PC-3 (cell line): ENCODE results near the gene GRIN2D. TPM values are rescaled to one million over a fixed set of nuclear protein-coding genes. Genes with fewer than 3 reads are reported as not detected.

Experiments used
- ATAC-seq: fragments of 200-7000 bp; cut with Tn5 transposase; 2 replicates; pipeline ENCODE4 v1.9.1; 2020; ENCODE audit warnings: mild to moderate bottlenecking, moderate library complexity
- BruUV-seq: library from RNA; stranded (reverse); fragments of 400-500 nt; replicated peaks from 2 replicates; lab custom pipeline; 2021; lab: Mats Ljungman, UMichigan
- CTCF ChIA-PET: fragments of 300-600 bp; sonication (Branson Sonifier 250); formaldehyde crosslinking; loops from one replicate; lab custom pipeline; 2022; ENCODE audit warnings: antibody characterized with exemption; lab: Charles Lee
- POLR2A ChIA-PET: fragments of 300-600 bp; sonication (Branson Sonifier 250); formaldehyde crosslinking; loops from one replicate; lab custom pipeline; 2022; ENCODE audit warnings: antibody characterized with exemption; ENCODE audit not compliant: unreplicated experiment; lab: Charles Lee
- DNase-seq: peaks from one replicate; pipeline ENCODE4 v3.0.0-alpha.2; 2015
- H2AFZ ChIP-seq: fragments of 300-600 bp; sonication (generic); 2 replicates; pipeline ENCODE4 v1.6.0; 2016; ENCODE audit warnings: antibody characterized with exemption, low read length
- H3F3A ChIP-seq: fragments of 300-600 bp; sonication (generic); one replicate; pipeline ENCODE4 v1.6.0; 2017; ENCODE audit warnings: antibody characterized with exemption, low read length, control low read depth, mild to moderate bottlenecking; ENCODE audit not compliant: unreplicated experiment
- H3K27ac ChIP-seq: fragments of 300-600 bp; sonication (generic); 2 replicates; pipeline ENCODE4 v1.5.1; 2016; ENCODE audit warnings: mild to moderate bottlenecking, low read length
- H3K27me3 ChIP-seq: fragments of 300-600 bp; sonication (generic); 2 replicates; pipeline ENCODE4 v1.6.1; 2016; ENCODE audit warnings: low read length, mixed read lengths
- H3K36me3 ChIP-seq: fragments of 300-600 bp; sonication (generic); 2 replicates; pipeline ENCODE4 v1.6.1; 2016; ENCODE audit warnings: low read depth, mixed run types, low read length, mixed read lengths
- H3K4me1 ChIP-seq: fragments of 300-600 bp; sonication (generic); 2 replicates; pipeline ENCODE4 v1.5.1; 2016; ENCODE audit warnings: low read length; ENCODE audit not compliant: insufficient read depth
- H3K4me2 ChIP-seq: fragments of 300-600 bp; sonication (generic); 2 replicates; pipeline ENCODE4 v1.6.0; 2016; ENCODE audit warnings: low read length
- H3K4me3 ChIP-seq: fragments of 300-600 bp; sonication (generic); 2 replicates; pipeline ENCODE4 v1.5.1; 2016; ENCODE audit warnings: mild to moderate bottlenecking, low read length, mixed read lengths
- H3K79me2 ChIP-seq: fragments of 300-600 bp; sonication (generic); 2 replicates; pipeline ENCODE4 v1.6.1; 2017; ENCODE audit warnings: low read length, mixed read lengths
- H3K9ac ChIP-seq: fragments of 300-600 bp; sonication (generic); 2 replicates; pipeline ENCODE4 v1.6.0; 2016; ENCODE audit warnings: mild to moderate bottlenecking, low read length
- H3K9me2 ChIP-seq: fragments of 300-600 bp; sonication (generic); replicated peaks from 2 replicates; pipeline ENCODE4 v1.6.1; 2016; ENCODE audit warnings: mixed run types, low read length, mixed read lengths
- H3K9me3 ChIP-seq: fragments of 300-600 bp; sonication (generic); 2 replicates; pipeline ENCODE4 v1.6.1; 2016; ENCODE audit warnings: low read length, mixed read lengths
- H4K20me1 ChIP-seq: fragments of 300-600 bp; sonication (generic); 2 replicates; pipeline ENCODE4 v1.6.1; 2016; ENCODE audit warnings: low read length, mixed read lengths
- CTCF ChIP-seq: fragments of 300-600 bp; sonication (generic); conservative IDR thresholded peaks from 2 replicates; pipeline ENCODE4 v1.5.1; 2017; ENCODE audit warnings: antibody characterized with exemption, low read depth, mild to moderate bottlenecking, low read length
- EZH2 ChIP-seq: fragments of 300-600 bp; sonication (generic); IDR thresholded peaks from one replicate; pipeline ENCODE4 v1.6.1; 2017; ENCODE audit warnings: antibody characterized with exemption, mild to moderate bottlenecking, low read length; ENCODE audit not compliant: unreplicated experiment
- EZH2phosphoT487 ChIP-seq: fragments of 300-600 bp; sonication (generic); IDR thresholded peaks from 2 replicates; pipeline ENCODE4 v1.6.1; 2018; ENCODE audit warnings: mild to moderate bottlenecking, antibody characterized with exemption, low read length, borderline replicate concordance
- intact Hi-C: fragments of 100-400 bp; cut with micrococcal nuclease; formaldehyde crosslinking; loops from 2 replicates; pipeline ENCODE4 v1.9.0; 2023
- total RNA-seq: library from RNA; depleted of rRNA; stranded (reverse); fragments of >200 nt; gene quantifications from 2 replicates; pipeline ENCODE4 v1.2.3, GENCODE V29; 2014

Gene GRIN2D
- total RNA-seq, 1 experiment from 2014 or later, result 0.51 TPM

DNA sequence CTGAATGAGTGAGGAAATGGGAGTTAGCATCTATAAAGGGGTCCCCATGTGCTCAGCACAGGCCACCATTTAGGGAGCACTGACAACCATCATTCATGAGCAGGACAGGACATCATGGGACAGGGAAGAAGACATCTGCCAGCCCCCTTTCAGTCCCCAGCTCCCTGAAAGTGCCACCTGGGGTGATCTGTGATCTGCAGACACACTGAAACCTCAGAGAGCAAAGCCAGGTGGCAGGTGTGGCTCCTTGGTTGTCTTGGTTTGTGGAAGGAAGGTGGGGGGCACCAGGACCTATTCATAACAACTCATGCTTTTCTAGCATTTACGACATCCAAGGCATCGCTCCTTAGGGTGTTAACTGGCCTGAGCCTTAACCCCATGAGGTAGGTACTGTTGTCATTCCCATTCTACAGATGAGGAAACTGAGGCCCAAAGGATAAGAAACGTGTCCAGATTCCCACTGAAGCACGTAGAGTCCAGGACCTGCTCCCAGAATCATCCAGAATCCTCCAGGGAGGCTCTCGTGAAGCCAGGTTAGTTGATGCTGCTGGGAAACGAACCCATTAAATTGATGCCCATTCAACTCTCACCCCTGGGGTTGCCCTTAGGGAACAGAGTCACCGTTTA is 7.9 kb upstream of the GRIN2D start:
- BruUV-seq, result no TSS peak
- H3K4me1 ChIP-seq, result no peaks in the 10 kb centered on the region
- CTCF ChIA-PET, result no interaction called here
- ATAC-seq, result no peak
- H3K79me2 ChIP-seq, result peaks cover 17% of the 10 kb centered on the region
- intact Hi-C loops, result no loop called here
- no peaks in the 10 kb centered on the region for H4K20me1 ChIP-seq
- DNase-seq, result no peak
- POLR2A ChIA-PET, result no interaction called here
- H3K27me3 ChIP-seq, result no peaks in the 10 kb centered on the region
- no peak overlapping the region for H3K27ac ChIP-seq
- H3K4me2 ChIP-seq, result no peak overlapping the region
- peaks cover 19% of the 10 kb centered on the region; the same call in 1 of the 2 replicates for H3K36me3 ChIP-seq
- no peak overlapping the region for H2AFZ ChIP-seq
- no peaks in the 10 kb centered on the region for H3K9me3 ChIP-seq
- no peak overlapping the region for H3K4me3 ChIP-seq
- no peak for TF ChIP-seq EZH2
- H3K9me2 ChIP-seq, result no peaks in the 10 kb centered on the region
- no peak overlapping the region for H3K9ac ChIP-seq
- no peaks in the 10 kb centered on the region for H3F3A ChIP-seq

DNA sequence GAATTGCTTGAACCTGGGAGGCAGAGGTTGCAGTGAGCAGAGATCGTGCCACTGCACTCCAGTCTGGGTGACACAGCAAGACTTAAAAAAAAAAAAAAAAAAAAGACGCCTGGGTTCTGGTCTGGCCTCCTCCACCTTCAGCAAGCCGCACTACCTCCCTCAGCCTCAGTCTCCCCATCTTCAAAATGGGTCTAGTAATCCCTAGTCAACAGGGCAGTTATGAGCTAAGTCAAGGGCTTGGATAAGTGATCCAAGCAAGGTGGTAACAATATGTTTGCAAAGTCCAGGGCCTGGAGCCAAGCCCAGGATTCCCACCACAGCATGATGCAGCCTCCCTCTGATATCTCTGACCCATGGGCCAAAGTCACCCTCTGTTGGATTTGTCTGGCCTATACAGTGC is 6.5 kb upstream of the GRIN2D start:
- Histone ChIP-seq H3K4me1 (no peaks in the 10 kb centered on the region), H3K4me3 (no peak overlapping the region), H3K27me3 (no peaks in the 10 kb centered on the region), H3K4me2 (no peak overlapping the region), H3F3A (no peaks in the 10 kb centered on the region), H3K9me3 (no peaks in the 10 kb centered on the region), H3K79me2 (peaks cover 25% of the 10 kb centered on the region), H3K27ac (no peak overlapping the region), H3K9ac (no peak overlapping the region), H3K9me2 (no peaks in the 10 kb centered on the region), H4K20me1 (no peaks in the 10 kb centered on the region), H3K36me3 (peaks cover 19% of the 10 kb centered on the region; the same call in 1 of the 2 replicates), H2AFZ (no peak overlapping the region)
- ATAC-seq (no peak), DNase-seq (no peak)
- ChIA-PET POLR2A (no interaction called here), CTCF (no interaction called here)
- intact Hi-C loops, result no loop called here
- TF ChIP-seq EZH2phosphoT487 (no peak), CTCF (no peak), EZH2 (no peak)
- no TSS peak for BruUV-seq

DNA sequence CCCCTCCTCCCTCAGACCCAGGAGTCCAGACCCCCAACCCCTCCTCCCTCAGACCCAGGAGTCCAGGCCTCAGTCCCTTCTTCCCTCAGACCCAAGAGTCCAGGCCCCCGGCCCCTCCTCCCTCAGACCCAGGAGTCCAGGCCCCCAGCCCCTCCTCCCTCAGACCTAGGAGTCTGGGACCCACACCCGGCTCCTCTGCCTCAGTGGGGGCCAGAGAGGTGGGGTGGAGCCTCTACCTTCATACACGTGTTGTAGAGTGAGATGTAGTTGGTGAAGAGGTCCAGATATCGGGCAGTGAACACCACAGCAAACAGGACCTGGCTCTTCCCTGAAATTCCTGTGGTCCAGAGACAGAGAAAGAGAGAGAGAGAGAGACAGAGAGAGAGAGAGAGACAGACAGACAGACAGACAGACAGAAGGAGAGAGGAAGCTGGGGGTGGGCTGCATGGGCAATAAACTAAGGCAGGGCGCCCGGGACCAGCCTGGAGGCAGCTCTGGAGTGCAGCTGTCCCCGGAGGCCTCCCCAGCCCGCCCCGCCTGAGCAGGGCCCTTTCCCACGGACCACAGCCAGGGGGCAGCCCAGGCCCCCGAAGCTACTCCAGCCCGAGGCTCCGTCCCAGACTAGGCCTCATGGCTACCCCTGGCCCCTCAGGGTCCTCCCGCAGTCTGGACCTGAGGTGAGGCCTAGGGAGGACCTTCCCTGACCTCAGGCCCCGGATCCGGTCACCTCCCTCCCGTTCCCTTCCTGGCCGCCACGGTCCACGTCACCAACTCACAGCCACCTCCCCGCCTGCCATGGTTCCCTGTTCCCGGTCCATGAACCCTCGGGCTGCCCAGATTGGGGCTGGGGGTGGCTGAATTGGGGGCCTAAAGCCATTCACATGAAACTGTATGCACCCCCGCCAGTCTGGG is 3.0 kb upstream of the GRIN2D start:
- ChIA-PET POLR2A (no interaction called here), CTCF (interaction anchor here (0.6 to 2.2 kb wide), 5 partner anchors 18 to 193 kb away, joined by 3 to 17 read pairs (median 3); partner anchors contain the start of genes SYNGR4 and TMEM143)
- H3F3A ChIP-seq, result no peaks in the 10 kb centered on the region
- peak overlapping the region; percentile 99 for H3K4me3 ChIP-seq
- H4K20me1 ChIP-seq, result no peaks in the 10 kb centered on the region
- no peaks in the 10 kb centered on the region for H3K9me2 ChIP-seq
- H2AFZ ChIP-seq, result peak overlapping the region; percentile 65
- peak; percentile 42 for ATAC-seq
- DNase-seq, result no peak
- TSS peak; percentile 28 for BruUV-seq
- no peaks in the 10 kb centered on the region; the same call in 1 of the 2 replicates for H3K27me3 ChIP-seq
- no peaks in the 10 kb centered on the region for H3K9me3 ChIP-seq
- TF ChIP-seq EZH2 (no peak), EZH2phosphoT487 (no peak), CTCF (peak; percentile 45; the same call in 1 of the 2 replicates)
- peaks cover 13% of the 10 kb centered on the region; the same call in 1 of the 2 replicates for H3K36me3 ChIP-seq
- peaks cover 3% of the 10 kb centered on the region; the same call in 1 of the 2 replicates for H3K4me1 ChIP-seq
- intact Hi-C loops, result loop anchor here (2.0 to 5.0 kb wide), 2 partner anchors 57 to 70 kb away; partner anchors contain the start of gene GRWD1
- peak overlapping the region; percentile 99 for H3K4me2 ChIP-seq
- H3K27ac ChIP-seq, result peak overlapping the region; percentile 59
- H3K9ac ChIP-seq, result peak overlapping the region; percentile 98
- peaks cover 25% of the 10 kb centered on the region for H3K79me2 ChIP-seq
